Esophagus (tissue), 2 donors: Measurements from ENCODE around the gene TMEM18. TPM values are rescaled to one million over a fixed set of nuclear protein-coding genes. Genes with fewer than 3 reads are reported as not detected.

Experiments used
- H3K27ac ChIP-seq, 2 donors: one replicate each; pipeline ENCODE4 v1.5.1; 2013; ENCODE audit warnings: low read depth in 2 of 2, mild to moderate bottlenecking in 2 of 2, inconsistent platforms in 1 of 2, low read length in 1 of 2, moderate library complexity in 1 of 2
- H3K27me3 ChIP-seq, 2 donors: one replicate each; pipeline ENCODE4 v1.6.1; 2013; ENCODE audit warnings: low read length in 2 of 2, control low read depth in 1 of 2, mild to moderate bottlenecking in 1 of 2; ENCODE audit not compliant: insufficient read depth in 2 of 2, control insufficient read depth in 1 of 2
- H3K36me3 ChIP-seq, 2 donors: one replicate each; pipeline ENCODE4 v1.6.1; 2013; ENCODE audit warnings: low read length in 1 of 2; ENCODE audit not compliant: control insufficient read depth in 2 of 2, insufficient read depth in 2 of 2
- H3K4me1 ChIP-seq, 2 donors: one replicate each; pipeline ENCODE4 v1.6.1; 2013; ENCODE audit warnings: low read length in 1 of 2; ENCODE audit not compliant: control insufficient read depth in 2 of 2, insufficient read depth in 2 of 2
- H3K4me3 ChIP-seq, 2 donors: one replicate each; pipeline ENCODE4 v1.5.1; 2013; ENCODE audit warnings: low read length in 2 of 2, mild to moderate bottlenecking in 2 of 2, low read depth in 1 of 2, moderate library complexity in 1 of 2
- H3K9me3 ChIP-seq, 2 donors: one replicate each; pipeline ENCODE4 v1.6.1; 2013; ENCODE audit warnings: mild to moderate bottlenecking in 2 of 2, low read depth in 1 of 2, low read length in 1 of 2, moderate library complexity in 1 of 2; ENCODE audit not compliant: control insufficient read depth in 2 of 2, insufficient read depth in 1 of 2
- WGBS, 2 donors: extraction: QIAGEN DNeasy Blood & Tissue Kit; methylation state at CpG; one replicate each; pipeline ENCODE4 v1.1.7; 2013; 5-methylcytosine and 5-hydroxymethylcytosine counted together
- polyA plus RNA-seq, 2 donors: library from polyadenylated mRNA; stranded (reverse); fragments of 200-250 nt; gene quantifications; one replicate each; pipeline ENCODE4 v1.2.3, GENCODE V29; 2013
- donor health status: healthy with polysubstance abuse.
- donor health status: Bipolar disorder and iron deficiency.

The TMEM18 gene
- polyA plus RNA-seq, 2 donors, result 20.5 to 21.6 TPM

GRCh38 chr2:649426-650342 is 27.5 kb downstream of the TMEM18 start:
- H3K27ac ChIP-seq, result no peak overlapping the region
- no peaks in the 10 kb centered on the region for H3K9me3 ChIP-seq
- H3K4me3 ChIP-seq, result no peak overlapping the region
- WGBS, 2 donors, result 87 to 91% methylated on average over 20 of the region's 20 CpGs
- no peaks in the 10 kb centered on the region for H3K27me3 ChIP-seq
- H3K4me1 ChIP-seq, result peaks cover 0 to 3% of the 10 kb centered on the region in 2 donors
- no peaks in the 10 kb centered on the region for H3K36me3 ChIP-seq

DNA sequence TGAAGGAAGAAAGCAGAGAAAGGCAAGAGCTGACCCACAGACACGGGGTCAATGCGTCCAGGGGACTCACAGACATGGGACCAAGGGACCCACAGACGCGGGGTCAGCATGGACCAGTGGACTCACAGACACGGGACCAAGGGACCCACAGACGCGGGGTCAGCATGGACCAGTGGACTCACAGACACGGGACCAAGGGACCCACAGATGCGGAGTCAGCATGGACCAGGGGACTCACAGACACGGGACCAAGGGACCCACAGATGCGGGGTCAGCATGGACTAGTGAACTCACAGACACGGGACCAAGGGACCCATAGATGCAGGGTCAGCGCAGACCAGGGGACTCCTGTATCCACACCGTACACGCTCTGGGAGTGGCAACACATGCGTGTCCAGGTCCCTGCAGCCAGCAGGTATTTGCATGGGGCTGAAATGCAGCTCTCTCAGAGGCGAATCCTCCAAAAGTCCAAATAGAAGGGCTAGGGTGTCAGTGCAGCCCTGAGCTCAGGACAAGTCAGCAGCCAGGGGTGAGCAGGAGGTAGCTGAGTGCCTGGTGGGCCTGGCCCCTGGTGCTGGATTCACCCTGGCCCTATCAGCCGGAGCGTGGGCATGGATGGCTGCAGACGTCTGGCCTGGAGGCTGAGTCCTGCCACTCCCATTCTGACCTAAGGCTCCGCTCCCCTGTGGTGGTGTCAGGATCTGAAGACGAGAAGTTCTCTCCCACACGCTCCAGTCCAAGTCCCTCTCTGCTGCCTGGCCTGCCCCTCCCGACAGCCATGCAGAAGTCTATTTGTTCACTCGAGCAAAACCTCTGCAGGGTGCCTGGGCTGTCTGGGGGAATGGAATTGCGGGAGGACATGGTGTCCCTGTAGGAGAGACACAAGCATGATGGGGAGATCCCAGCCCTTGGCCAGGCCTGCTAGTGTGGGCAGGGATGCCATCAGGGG is 28.5 kb downstream of the TMEM18 start:
- WGBS, 2 donors, result 87 to 88% methylated on average over 26 of the region's 26 CpGs
- Histone ChIP-seq H3K36me3 (no peaks in the 10 kb centered on the region), H3K27ac (no peak overlapping the region), H3K4me3 (no peak overlapping the region), H3K4me1 (peaks cover 0 to 3% of the 10 kb centered on the region in 2 donors), H3K9me3 (no peaks in the 10 kb centered on the region), H3K27me3 (no peaks in the 10 kb centered on the region)

DNA sequence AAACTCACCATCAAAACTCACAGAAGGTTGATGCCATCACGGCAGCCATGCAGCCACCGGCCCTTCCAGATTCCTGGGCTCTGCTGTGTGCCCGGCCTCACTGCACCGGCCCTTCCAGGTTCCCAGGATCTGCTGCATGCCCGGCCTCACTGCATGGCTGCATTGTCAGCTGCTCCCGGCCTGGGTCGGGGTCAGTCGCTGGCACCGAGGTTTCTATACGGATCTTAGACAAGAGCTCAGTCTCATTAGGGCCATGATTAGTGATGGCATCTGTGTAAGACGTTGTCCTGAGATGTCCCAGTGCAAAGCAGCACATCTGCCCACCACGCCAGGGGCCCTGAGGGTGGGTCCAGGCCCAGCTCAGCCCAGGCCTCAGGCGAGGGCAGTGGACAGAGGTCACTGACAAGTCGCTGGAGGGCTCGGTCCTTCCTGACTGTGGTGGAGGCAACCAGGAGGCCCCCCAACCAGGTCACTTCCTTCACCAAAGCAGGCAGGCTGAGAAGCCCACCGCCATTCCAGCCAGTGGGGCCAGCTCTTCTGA is 29.4 kb downstream of the TMEM18 start:
- H3K9me3 ChIP-seq, result no peaks in the 10 kb centered on the region
- H3K27me3 ChIP-seq, result no peaks in the 10 kb centered on the region
- no peaks in the 10 kb centered on the region for H3K36me3 ChIP-seq
- 86 to 88% methylated on average over 16 of the region's 16 CpGs for WGBS, 2 donors
- H3K4me3 ChIP-seq, result no peak overlapping the region
- H3K4me1 ChIP-seq, result peaks cover 0 to 3% of the 10 kb centered on the region in 2 donors
- no peak overlapping the region for H3K27ac ChIP-seq

- Histone ChIP-seq H3K4me3 (no peak overlapping the region), H3K27me3 (no peaks in the 10 kb centered on the region), H3K27ac (no peak overlapping the region), H3K36me3 (no peaks in the 10 kb centered on the region), H3K4me1 (peaks cover 0 to 3% of the 10 kb centered on the region in 2 donors), H3K9me3 (no peaks in the 10 kb centered on the region)
- 86 to 91% methylated on average over 10 of the region's 10 CpGs for WGBS, 2 donors
Observed at GRCh38 chr2:647003-647560, 30.1 kb downstream of the TMEM18 start.

GRCh38 chr2:644871-645270 is 32.3 kb downstream of the TMEM18 start:
- WGBS, 2 donors, result 60 to 74% methylated on average over 5 of the region's 5 CpGs
- Histone ChIP-seq H3K4me3 (no peak overlapping the region), H3K27me3 (no peaks in the 10 kb centered on the region), H3K27ac (no peak overlapping the region), H3K36me3 (no peaks in the 10 kb centered on the region), H3K4me1 (peaks cover 0 to 3% of the 10 kb centered on the region in 2 donors), H3K9me3 (no peaks in the 10 kb centered on the region)

DNA sequence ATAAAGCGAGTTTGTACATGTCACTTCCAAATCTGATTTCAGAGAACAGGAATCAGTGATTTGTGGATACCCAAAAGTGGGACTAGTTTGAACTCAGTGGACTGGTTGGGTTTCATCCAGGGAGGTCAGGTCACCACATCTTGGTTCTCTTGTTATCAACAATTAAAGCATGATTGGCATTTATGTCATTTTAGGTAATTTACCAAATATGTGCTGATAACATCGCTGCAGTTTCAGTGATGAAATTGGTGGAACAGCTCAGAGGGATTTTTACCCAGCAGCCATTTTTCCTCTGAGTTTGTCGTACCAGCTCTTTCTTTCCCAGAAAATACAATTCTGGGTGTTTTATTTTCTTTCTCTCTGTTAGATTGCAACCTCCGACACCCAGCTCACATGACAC is 33.4 kb downstream of the TMEM18 start:
- Histone ChIP-seq H3K27ac (no peak overlapping the region), H3K4me3 (no peak overlapping the region), H3K9me3 (no peaks in the 10 kb centered on the region), H3K36me3 (no peaks in the 10 kb centered on the region), H3K27me3 (no peaks in the 10 kb centered on the region), H3K4me1 (no peaks in the 10 kb centered on the region)
- WGBS, 2 donors, result 81 to 86% methylated on average over 4 of the region's 4 CpGs

DNA sequence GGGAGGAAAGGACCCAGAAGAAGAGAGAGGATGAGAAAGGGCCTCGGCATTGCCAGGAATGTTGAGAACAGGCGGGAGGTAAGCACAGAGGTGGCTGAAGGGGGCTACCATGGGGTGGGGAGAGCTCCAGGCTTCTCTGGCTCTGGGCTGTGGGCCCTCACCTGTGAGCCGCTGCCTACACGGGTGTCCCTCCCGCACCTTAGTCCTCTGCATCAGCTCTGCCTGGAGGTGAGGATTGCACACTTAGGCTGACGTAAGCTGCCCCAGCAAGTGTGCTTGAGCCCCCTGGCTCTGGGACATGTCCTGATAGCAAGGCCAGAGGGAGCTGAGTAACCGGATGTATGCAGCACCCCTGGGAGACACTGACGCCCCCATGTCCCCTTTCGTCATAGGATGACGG is 33.9 kb downstream of the TMEM18 start:
- H3K27ac ChIP-seq, result no peak overlapping the region
- H3K9me3 ChIP-seq, result no peaks in the 10 kb centered on the region
- no peak overlapping the region for H3K4me3 ChIP-seq
- H3K27me3 ChIP-seq, result no peaks in the 10 kb centered on the region
- no peaks in the 10 kb centered on the region for H3K4me1 ChIP-seq
- WGBS, 2 donors, result 80 to 85% methylated on average over 10 of the region's 10 CpGs
- no peaks in the 10 kb centered on the region for H3K36me3 ChIP-seq

DNA sequence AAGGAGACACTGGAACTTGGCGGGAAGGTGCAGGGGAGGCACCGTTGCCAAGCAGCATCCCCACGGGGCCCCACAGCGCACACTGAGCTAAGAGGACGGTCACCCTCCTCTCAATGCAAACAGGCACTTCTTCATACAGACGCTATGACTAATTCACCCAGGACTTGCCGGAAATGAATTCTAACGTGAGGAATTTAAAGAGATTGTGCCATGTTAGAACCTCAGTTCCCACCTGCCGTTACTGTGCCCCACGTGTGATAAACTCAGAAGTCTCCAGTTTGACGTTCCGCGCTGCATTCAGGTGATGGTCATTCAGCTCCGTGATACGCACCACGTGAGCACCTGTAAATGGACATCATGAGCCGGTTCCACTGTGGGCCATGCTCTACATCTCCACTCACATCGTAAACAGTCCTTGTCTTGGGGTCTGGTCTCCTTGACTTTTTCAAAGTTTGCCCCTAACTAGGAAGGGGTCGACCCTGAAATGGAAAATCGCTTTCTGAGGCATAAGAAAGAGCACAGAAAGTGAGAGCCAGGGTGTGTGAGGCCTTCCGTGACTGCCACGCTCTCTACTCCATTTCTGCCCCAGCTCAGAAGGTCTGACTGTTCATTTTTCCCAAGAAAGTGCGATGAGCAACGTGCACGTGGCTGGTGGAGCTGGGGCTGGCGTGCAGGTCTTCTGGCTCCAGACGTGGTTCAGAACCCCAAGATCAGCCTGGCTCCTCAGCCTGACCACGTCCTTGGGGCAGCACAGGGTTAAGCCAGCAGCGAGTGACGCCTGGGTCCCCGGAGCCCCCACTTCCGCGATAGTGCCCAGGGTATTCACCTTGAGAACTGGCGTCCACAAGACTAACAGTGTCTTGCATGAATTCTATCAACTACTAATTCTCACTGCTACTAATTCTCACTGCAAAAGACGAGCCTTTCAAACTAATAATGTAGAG is 35.1 kb downstream of the TMEM18 start:
- Histone ChIP-seq H3K4me1 (no peaks in the 10 kb centered on the region), H3K36me3 (no peaks in the 10 kb centered on the region), H3K27me3 (no peaks in the 10 kb centered on the region), H3K27ac (no peak overlapping the region), H3K9me3 (no peaks in the 10 kb centered on the region), H3K4me3 (no peak overlapping the region)
- WGBS, 2 donors, result 82 to 84% methylated on average over 35 of the region's 35 CpGs
